K562 (cell line): ENCODE measurements around the gene LTBP1. TPM values are rescaled to one million over a fixed set of nuclear protein-coding genes. Genes with fewer than 3 reads are reported as not detected.

Experiments
- ADNP ChIP-seq: fragments of 200-800 bp; sonication (Bioruptor generic); IDR thresholded peaks from 2 replicates; pipeline ENCODE4 v1.6.1; 2016; ENCODE audit warnings: missing genetic modification characterization, missing compliant biosample characterization
- ATF7 ChIP-seq: fragments of 450-650 bp; IDR thresholded peaks from 2 replicates; pipeline ENCODE4 v1.7.1; 2014; ENCODE audit warnings: mild to moderate bottlenecking, moderate library complexity
- BMI1 ChIP-seq: fragments of 150-350 bp; IDR thresholded peaks from 2 replicates; pipeline ENCODE4 v1.6.1; 2014; ENCODE audit warnings: low read length
- CTBP1 ChIP-seq: fragments of 450-650 bp; IDR thresholded peaks from 2 replicates; pipeline ENCODE4 v1.6.1; 2016; ENCODE audit warnings: borderline replicate concordance
- CXXC5 ChIP-seq: fragments of 250-450 bp; sonication (Bioruptor Pico); IDR thresholded peaks from 2 replicates; pipeline ENCODE4 v1.8.0; 2022; ENCODE audit warnings: inconsistent platforms, mild to moderate bottlenecking, moderate library complexity
- DPF2 ChIP-seq: fragments of 450-650 bp; IDR thresholded peaks from 2 replicates; pipeline ENCODE4 v1.6.1; 2016
- E2F4 ChIP-seq: sonication (generic); formaldehyde crosslinking; IDR thresholded peaks from 2 replicates; pipeline ENCODE4 v1.8.0; 2022; ENCODE audit warnings: mild to moderate bottlenecking, low read depth, missing genetic modification reagents
- JUN ChIP-seq, 2 experiments: sonication (generic) in 1 of 2; formaldehyde crosslinking in 1 of 2; IDR thresholded peaks; 2 replicates each; pipeline versions ENCODE4 v1.6.1 to v1.8.0; 2012 to 2022; ENCODE audit warnings: borderline replicate concordance in 2 of 2, mild to moderate bottlenecking in 2 of 2, improper control_type of control experiment in 1 of 2, low read depth in 1 of 2, low read length in 1 of 2, missing genetic modification reagents in 1 of 2
- MEF2A ChIP-seq: IDR thresholded peaks from 2 replicates; pipeline ENCODE4 v1.6.1; 2011; ENCODE audit warnings: low read depth, mild to moderate bottlenecking, low read length, moderate library complexity; ENCODE audit not compliant: control insufficient read depth
- NR2C1 ChIP-seq, 2 experiments: fragments of 450-650 bp; IDR thresholded peaks; 2 replicates each; pipeline ENCODE4 v1.6.1; 2017; ENCODE audit warnings: mild to moderate bottlenecking in 2 of 2, antibody characterized with exemption in 1 of 2, inconsistent platforms in 1 of 2, missing compliant biosample characterization in 1 of 2, missing genetic modification characterization in 1 of 2
- NR2C2 ChIP-seq, 2 experiments: fragments of 200-800 bp in 1 of 2; sonication (Bioruptor generic) in 1 of 2; sonication (generic) in 1 of 2; formaldehyde crosslinking in 1 of 2; IDR thresholded peaks; 2 replicates each; pipeline versions ENCODE4 v1.6.1 to v1.8.0; 2016 to 2022; ENCODE audit warnings: mild to moderate bottlenecking in 1 of 2, missing compliant biosample characterization in 1 of 2, missing genetic modification characterization in 1 of 2, missing genetic modification reagents in 1 of 2
- NR4A1 ChIP-seq, 2 experiments: fragments of 250-450 bp in 1 of 2; fragments of 450-650 bp in 1 of 2; sonication (Bioruptor Pico) in 1 of 2; IDR thresholded peaks; 2 replicates each; pipeline versions ENCODE4 v1.4.0 to v1.6.1; 2016 to 2020; ENCODE audit warnings: mild to moderate bottlenecking in 2 of 2, missing compliant biosample characterization in 1 of 2, missing genetic modification characterization in 1 of 2, moderate library complexity in 1 of 2
- PHF8 ChIP-seq: fragments of 200-600 bp; sonication (generic); IDR thresholded peaks from 2 replicates; pipeline ENCODE4 v1.6.1; 2012; ENCODE audit warnings: mixed run types, mild to moderate bottlenecking, inconsistent platforms, low read length, moderate library complexity, borderline replicate concordance
- SAFB ChIP-seq: fragments of 200-400 bp; formaldehyde crosslinking; IDR thresholded peaks from 2 replicates; pipeline ENCODE4 v1.6.1; 2017; ENCODE audit warnings: low read depth, low read length, borderline replicate concordance
- SMAD4 ChIP-seq: fragments of 250-450 bp; sonication (Bioruptor Pico); conservative IDR thresholded peaks from 2 replicates; pipeline ENCODE4 v1.8.0; 2021; ENCODE audit warnings: inconsistent platforms, mild to moderate bottlenecking, moderate library complexity
- SMARCE1 ChIP-seq: fragments of 450-650 bp; IDR thresholded peaks from 2 replicates; pipeline ENCODE4 v1.7.1; 2016; ENCODE audit warnings: mild to moderate bottlenecking
- U2AF1 ChIP-seq: fragments of 200-400 bp; formaldehyde crosslinking; optimal IDR thresholded peaks from 2 replicates; pipeline ENCODE3; 2017; ENCODE audit warnings: mild to moderate bottlenecking, low read depth, low read length, moderate library complexity
- ZEB2 ChIP-seq: fragments of 450-650 bp; IDR thresholded peaks from 2 replicates; pipeline ENCODE4 v1.6.1; 2016
- ZNF133 ChIP-seq: fragments of 250-450 bp; sonication (Bioruptor Pico); IDR thresholded peaks from 2 replicates; pipeline ENCODE4 v1.4.0; 2020; ENCODE audit warnings: mild to moderate bottlenecking
- ZNF77 ChIP-seq: fragments of 250-450 bp; sonication (Bioruptor Pico); IDR thresholded peaks from 2 replicates; pipeline ENCODE4 v1.5.0; 2020
- polyA plus RNA-seq, 8 experiments: library from polyadenylated mRNA; depleted of rRNA in 4 of 8; stranded (reverse) in 5 of 8; unstranded in 3 of 8; fragments of >200 nt; fragmentation: Nextera tagmentation in 2 of 8; fragmentation: Illumina TruSeq in 1 of 8; extraction: Ambion mirVana in 2 of 8; extraction: Trizol in 1 of 8; gene quantifications; 2 replicates each; pipeline versions ENCODE4 v1.2.1 to v1.2.3, GENCODE V29; 2011 to 2014; ENCODE audit warnings: inconsistent platforms in 1 of 8, missing spikeins in 1 of 8
- total RNA-seq, 7 experiments: library from RNA; depleted of rRNA in 6 of 7; stranded (reverse); fragments of >200 nt in 6 of 7; fragmentation: Illumina TruSeq in 2 of 7; extraction: Trizol in 2 of 7; gene quantifications; 2 replicates each; pipeline versions ENCODE4 v1.2.1 to v1.2.3, GENCODE V29; 2011 to 2021; ENCODE audit warnings: low replicate concordance in 1 of 7
- TF ChIP-seq, protein P1 (sequence below), 2 experiments: fragments of 450-650 bp in 1 of 2; sonication (generic) in 1 of 2; formaldehyde crosslinking in 1 of 2; IDR thresholded peaks in 1 of 2; conservative IDR thresholded peaks in 1 of 2; 2 replicates each; pipeline versions ENCODE4 v1.6.1 to v1.8.1; 2016 to 2023; ENCODE audit warnings: mild to moderate bottlenecking in 2 of 2, moderate library complexity in 2 of 2, inconsistent platforms in 1 of 2, missing genetic modification reagents in 1 of 2
- TF ChIP-seq, protein P2 (sequence below), 2 experiments: fragments of 450-650 bp in 1 of 2; IDR thresholded peaks; 2 replicates each; pipeline ENCODE4 v1.6.1; 2011 to 2017; ENCODE audit warnings: low read depth in 2 of 2, antibody characterized with exemption in 1 of 2, borderline replicate concordance in 1 of 2, low read length in 1 of 2, mild to moderate bottlenecking in 1 of 2, mixed read lengths in 1 of 2; ENCODE audit not compliant: control insufficient read depth in 1 of 2

Gene LTBP1
- total and polyA plus RNA-seq, 9 of the 15 experiments (the other 6 are each of a cell fraction or from before 2014, with no cell fraction given), result 3.6 to 16.4 (median 8.5) TPM

DNA sequence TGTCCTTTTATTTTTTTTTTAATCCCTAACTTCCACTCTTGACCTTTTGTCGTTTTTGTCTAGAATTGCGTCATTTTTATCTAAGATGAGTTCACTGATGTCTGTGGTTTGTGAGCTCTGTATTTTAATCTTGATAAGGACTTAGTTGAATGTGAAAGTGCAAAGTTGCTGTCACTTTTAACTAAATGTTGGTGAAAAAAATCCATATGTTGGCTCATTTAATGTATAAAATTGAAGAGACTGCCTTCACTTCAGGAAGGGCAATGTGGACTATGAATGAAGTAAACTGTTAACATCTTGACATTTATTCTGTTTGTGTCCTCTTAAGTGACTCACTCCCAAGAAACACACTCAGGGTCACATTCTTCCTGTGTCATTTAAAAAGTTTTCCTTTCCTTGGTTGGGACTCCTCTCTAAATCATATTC is 273.1 kb downstream of the LTBP1 start (continued):
- TF ChIP-seq, protein P1, sequence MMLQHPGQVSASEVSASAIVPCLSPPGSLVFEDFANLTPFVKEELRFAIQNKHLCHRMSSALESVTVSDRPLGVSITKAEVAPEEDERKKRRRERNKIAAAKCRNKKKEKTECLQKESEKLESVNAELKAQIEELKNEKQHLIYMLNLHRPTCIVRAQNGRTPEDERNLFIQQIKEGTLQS (IDR thresholded peaks at IDR 0.05), result peak; percentile 93
- TF ChIP-seq, protein P1 (CRISPR knock-in tag; conservative IDR thresholded peaks at IDR 0.05), result no peak
- TF ChIP-seq SAFB (no peak), ATF7 (peak; percentile 82), ADNP (tag) (no peak), BMI1 (no peak), CTBP1 (peak; percentile 47; the same call in 1 of the 2 replicates), NR4A1 (CRISPR knock-in tag; IDR thresholded peaks at IDR 0.05) (no peak), NR4A1 (tag; IDR thresholded peaks at IDR 0.05) (no peak), U2AF1 (no peak), SMARCE1 (peak; percentile 79; the same call in 1 of the 2 replicates), ZNF133 (CRISPR knock-in tag) (no peak), JUN (IDR thresholded peaks at IDR 0.05; ENCODE audit: borderline replicate concordance, low read depth, low read length) (peak; percentile 63; the same call in 1 of the 2 replicates), JUN (CRISPR knock-in tag; IDR thresholded peaks at IDR 0.05; ENCODE audit: borderline replicate concordance) (no peak), NR2C1 (IDR thresholded peaks at IDR 0.05) (no peak), NR2C1 (tag; IDR thresholded peaks at IDR 0.05) (peak; percentile 64; the same call in 1 of the 2 replicates), ZNF77 (CRISPR knock-in tag) (no peak), SMAD4 (peak; percentile 69), E2F4 (CRISPR knock-in tag) (no peak), DPF2 (peak; percentile 57; the same call in 1 of the 2 replicates), MEF2A (no peak), ZEB2 (0 out of 2 replicates have a peak, but pooled peaks have one; percentile 24), PHF8 (no peak), NR2C2 (CRISPR knock-in tag; IDR thresholded peaks at IDR 0.05) (no peak), NR2C2 (tag; IDR thresholded peaks at IDR 0.05) (peak; percentile 79), CXXC5 (CRISPR knock-in tag) (peak; percentile 52)
- TF ChIP-seq, protein P2, sequence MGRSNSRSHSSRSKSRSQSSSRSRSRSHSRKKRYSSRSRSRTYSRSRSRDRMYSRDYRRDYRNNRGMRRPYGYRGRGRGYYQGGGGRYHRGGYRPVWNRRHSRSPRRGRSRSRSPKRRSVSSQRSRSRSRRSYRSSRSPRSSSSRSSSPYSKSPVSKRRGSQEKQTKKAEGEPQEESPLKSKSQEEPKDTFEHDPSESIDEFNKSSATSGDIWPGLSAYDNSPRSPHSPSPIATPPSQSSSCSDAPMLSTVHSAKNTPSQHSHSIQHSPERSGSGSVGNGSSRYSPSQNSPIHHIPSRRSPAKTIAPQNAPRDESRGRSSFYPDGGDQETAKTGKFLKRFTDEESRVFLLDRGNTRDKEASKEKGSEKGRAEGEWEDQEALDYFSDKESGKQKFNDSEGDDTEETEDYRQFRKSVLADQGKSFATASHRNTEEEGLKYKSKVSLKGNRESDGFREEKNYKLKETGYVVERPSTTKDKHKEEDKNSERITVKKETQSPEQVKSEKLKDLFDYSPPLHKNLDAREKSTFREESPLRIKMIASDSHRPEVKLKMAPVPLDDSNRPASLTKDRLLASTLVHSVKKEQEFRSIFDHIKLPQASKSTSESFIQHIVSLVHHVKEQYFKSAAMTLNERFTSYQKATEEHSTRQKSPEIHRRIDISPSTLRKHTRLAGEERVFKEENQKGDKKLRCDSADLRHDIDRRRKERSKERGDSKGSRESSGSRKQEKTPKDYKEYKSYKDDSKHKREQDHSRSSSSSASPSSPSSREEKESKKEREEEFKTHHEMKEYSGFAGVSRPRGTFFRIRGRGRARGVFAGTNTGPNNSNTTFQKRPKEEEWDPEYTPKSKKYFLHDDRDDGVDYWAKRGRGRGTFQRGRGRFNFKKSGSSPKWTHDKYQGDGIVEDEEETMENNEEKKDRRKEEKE (IDR thresholded peaks at IDR 0.05; ENCODE audit: borderline replicate concordance in 1 of 2, control insufficient read depth in 1 of 2, low read depth in 2 of 2, low read length in 1 of 2), result no peak
